ENCODE data around the gene DPYD.
"Not testable (repeated sequence)": the region's sequence is repeated elsewhere in the genome, so short reads cannot be mapped to it uniquely, and the experiment has no call there.

Gene DPYD

DNA sequence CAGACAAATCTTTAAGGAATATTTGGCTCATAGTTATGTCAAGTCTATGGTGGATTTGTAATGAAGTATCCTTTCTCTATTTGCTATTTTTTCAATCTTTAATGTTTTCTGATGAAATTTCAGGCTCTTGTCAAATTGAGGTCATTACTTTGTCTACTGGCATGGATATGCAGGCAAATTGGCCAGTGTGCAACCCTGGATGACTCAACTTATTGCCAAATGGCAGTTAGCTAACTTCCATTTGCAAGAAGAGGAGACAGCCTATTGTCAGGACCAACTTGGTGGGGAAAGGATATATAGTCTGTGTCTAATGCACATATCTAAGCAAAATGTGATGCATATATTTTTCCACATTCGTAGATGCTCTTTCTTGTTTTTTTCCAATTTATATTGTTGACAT lies 668.8 kb downstream of the DPYD start:
- Histone ChIP-seq H3K36me3 (ENCODE audit: control insufficient read depth, insufficient read depth, low read length) (no peaks in the 10 kb centered on the region), H3K9ac (ENCODE audit: low read length) (no peak overlapping the region), H3K4me3 (ENCODE audit: low read length) (no peak overlapping the region), H3K27me3 (ENCODE audit: control insufficient read depth, insufficient read depth, low read length) (no peaks in the 10 kb centered on the region), H3K27ac (ENCODE audit: low read depth, low read length) (no peak overlapping the region), H3K4me1 (ENCODE audit: control insufficient read depth, insufficient read depth, low read length) (no peaks in the 10 kb centered on the region)

DNA sequence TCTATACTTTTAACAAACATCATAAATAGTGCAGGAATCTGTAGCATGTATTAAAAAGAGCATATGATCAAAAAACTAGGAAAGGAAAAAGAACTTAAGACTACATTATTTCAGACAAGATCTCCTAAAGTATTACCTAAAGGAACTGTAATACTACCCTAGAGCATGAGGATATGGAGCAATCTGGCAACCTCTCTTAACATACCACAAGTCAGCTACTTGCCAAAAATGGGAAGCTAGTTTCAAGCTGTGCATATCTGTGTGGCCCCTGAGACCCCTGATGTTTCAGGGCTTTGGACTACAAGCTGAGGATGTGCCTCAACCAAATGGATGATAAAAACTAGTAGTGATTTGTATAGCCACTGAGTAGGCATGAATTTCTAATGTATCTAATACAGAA lies 673.6 kb downstream of the DPYD start:
- H3K9ac ChIP-seq (ENCODE audit: low read length), result no peak overlapping the region
- no peaks in the 10 kb centered on the region for H3K36me3 ChIP-seq (ENCODE audit: control insufficient read depth, insufficient read depth, low read length)
- H3K4me1 ChIP-seq (ENCODE audit: control insufficient read depth, insufficient read depth, low read length), result peaks cover 4% of the 10 kb centered on the region
- no peak overlapping the region for H3K27ac ChIP-seq (ENCODE audit: low read depth, low read length)
- H3K27me3 ChIP-seq (ENCODE audit: control insufficient read depth, insufficient read depth, low read length), result no peaks in the 10 kb centered on the region
- H3K4me3 ChIP-seq (ENCODE audit: low read length), result no peak overlapping the region

DNA sequence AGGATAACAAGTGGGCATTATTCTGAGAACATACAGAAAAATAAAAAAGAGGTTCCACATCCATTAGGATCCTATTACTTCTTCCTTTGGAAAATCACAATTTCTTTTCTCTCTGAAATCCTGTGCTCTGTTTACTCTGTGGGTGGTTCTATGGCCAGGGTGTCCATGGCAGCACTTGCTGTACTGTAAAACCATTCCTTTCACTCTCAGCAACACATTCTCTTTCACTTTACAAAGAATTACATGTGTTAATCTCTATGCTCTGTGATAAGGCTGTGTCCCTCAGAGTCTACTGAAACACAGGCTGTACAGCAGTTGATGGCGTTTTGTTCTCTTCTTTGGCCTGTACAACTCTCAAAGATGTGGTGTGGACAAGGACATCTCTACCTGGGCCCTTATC lies 675.2 kb downstream of the DPYD start:
- Histone ChIP-seq H3K9ac (ENCODE audit: low read length) (no peak overlapping the region), H3K4me3 (ENCODE audit: low read length) (no peak overlapping the region), H3K27ac (ENCODE audit: low read depth, low read length) (no peak overlapping the region)

DNA sequence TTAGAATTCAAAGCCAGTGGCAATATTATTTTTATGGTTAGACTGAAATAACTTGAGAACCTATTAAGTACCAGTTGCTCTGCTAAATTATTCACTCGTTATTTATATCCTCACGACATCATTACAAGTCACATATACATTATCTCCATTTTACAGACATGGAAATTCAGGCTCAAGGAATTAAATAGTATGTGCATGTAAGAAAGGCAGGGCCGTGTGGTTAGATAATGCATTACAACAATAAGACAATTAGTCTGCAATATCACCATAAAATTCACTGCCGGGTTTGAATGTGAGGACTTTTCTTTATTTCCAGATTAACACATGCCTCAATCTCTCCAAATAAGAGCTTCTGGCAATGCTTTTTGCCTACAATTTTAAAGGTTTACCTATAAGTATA lies 675.8 kb downstream of the DPYD start:
- Histone ChIP-seq H3K36me3 (ENCODE audit: control insufficient read depth, insufficient read depth, low read length) (no peaks in the 10 kb centered on the region), H3K4me3 (ENCODE audit: low read length) (no peak overlapping the region), H3K27ac (ENCODE audit: low read depth, low read length) (no peak overlapping the region), H3K27me3 (ENCODE audit: control insufficient read depth, insufficient read depth, low read length) (no peaks in the 10 kb centered on the region), H3K4me1 (ENCODE audit: control insufficient read depth, insufficient read depth, low read length) (peaks cover 4% of the 10 kb centered on the region), H3K9ac (ENCODE audit: low read length) (no peak overlapping the region)

More for the DNA sequence above, 675.2 kb downstream of the DPYD start:
- H3K36me3 ChIP-seq (ENCODE audit: control insufficient read depth, insufficient read depth, low read length), result no peaks in the 10 kb centered on the region
- H3K4me1 ChIP-seq (ENCODE audit: control insufficient read depth, insufficient read depth, low read length), result peaks cover 4% of the 10 kb centered on the region
- no peaks in the 10 kb centered on the region for H3K27me3 ChIP-seq (ENCODE audit: control insufficient read depth, insufficient read depth, low read length)

DNA sequence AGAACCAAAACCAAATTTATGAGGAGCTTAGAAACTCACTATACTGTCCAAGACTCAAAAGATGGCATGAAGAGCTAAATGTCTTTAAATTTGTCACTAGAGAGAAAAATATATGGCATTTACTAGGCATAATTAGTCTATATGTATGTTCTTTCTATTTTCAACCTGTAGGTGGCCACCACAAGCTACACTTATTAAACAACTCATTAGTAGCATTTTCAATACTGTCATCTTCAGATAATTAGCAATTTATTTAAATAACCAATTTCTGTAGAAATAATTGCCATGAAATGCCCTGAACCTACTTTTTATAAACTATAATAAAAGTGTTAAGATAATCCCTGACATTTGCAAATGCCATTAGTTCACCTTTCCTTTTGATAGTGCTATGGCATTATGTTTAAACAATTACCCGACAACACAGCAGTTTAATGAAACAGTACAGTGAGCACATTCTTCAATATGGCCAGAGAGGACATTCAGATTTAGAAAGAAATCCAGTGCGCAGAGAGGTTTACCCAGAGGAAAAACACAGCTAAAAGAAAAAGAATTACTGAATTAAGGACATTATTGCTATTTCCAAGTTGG lies 676.8 kb downstream of the DPYD start:
- H3K27me3 ChIP-seq (ENCODE audit: control insufficient read depth, insufficient read depth, low read length), result no peaks in the 10 kb centered on the region

DNA sequence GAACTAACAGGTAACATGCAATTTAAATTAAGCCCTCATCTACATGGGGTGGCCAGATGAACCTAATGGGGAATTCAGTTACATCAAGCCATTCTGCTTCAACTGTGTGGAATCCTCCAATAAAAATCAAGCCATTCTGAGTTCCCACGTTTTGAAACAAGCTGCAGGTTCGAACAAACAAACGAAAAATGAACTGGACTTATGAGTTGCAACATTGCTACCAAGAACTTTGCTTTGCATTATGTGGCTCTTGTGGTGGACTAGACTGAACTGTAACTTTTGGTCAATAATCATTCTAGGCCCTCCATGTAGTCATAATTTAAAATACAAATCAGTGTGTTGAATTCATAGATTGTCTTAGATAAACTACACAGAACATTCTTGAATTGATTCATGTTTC lies 682.0 kb downstream of the DPYD start:
- Histone ChIP-seq H3K9ac (ENCODE audit: low read length) (no peak overlapping the region), H3K4me3 (ENCODE audit: low read length) (no peak overlapping the region), H3K27ac (ENCODE audit: low read depth, low read length) (no peak overlapping the region)

More for the DNA sequence above, 676.8 kb downstream of the DPYD start:
- Histone ChIP-seq H3K27ac (ENCODE audit: low read depth, low read length) (no peak overlapping the region), H3K4me3 (ENCODE audit: low read length) (no peak overlapping the region), H3K36me3 (ENCODE audit: control insufficient read depth, insufficient read depth, low read length) (no peaks in the 10 kb centered on the region), H3K4me1 (ENCODE audit: control insufficient read depth, insufficient read depth, low read length) (peaks cover 4% of the 10 kb centered on the region), H3K9ac (ENCODE audit: low read length) (no peak overlapping the region)

DNA sequence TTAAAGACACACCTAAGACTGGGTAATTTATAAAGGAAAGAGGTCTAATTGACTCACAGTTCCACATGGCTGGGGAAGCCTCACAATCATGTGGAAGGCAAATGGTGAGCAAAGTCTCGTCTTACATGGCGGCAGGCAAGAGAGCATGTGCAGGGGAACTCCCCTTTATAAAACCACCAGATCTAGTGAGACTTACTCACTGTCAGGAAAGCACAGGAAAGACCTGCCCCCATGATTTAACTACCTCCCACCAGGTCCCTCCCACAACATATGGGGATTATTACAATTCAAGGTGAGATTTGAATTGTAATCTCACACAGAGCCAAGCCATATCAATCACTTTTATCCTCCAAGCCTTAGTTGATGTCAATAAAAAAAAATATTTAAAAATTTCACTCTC lies 689.5 kb downstream of the DPYD start:
- not testable (repeated sequence) for H3K27ac ChIP-seq (ENCODE audit: low read depth, low read length); H3K4me3 ChIP-seq (ENCODE audit: low read length); H3K9ac ChIP-seq (ENCODE audit: low read length); H3K4me1 ChIP-seq (ENCODE audit: control insufficient read depth, insufficient read depth, low read length); H3K27me3 ChIP-seq (ENCODE audit: control insufficient read depth, insufficient read depth, low read length); H3K36me3 ChIP-seq (ENCODE audit: control insufficient read depth, insufficient read depth, low read length)

More for the DNA sequence above, 682.0 kb downstream of the DPYD start:
- Histone ChIP-seq H3K27me3 (ENCODE audit: control insufficient read depth, insufficient read depth, low read length) (no peaks in the 10 kb centered on the region), H3K4me1 (ENCODE audit: control insufficient read depth, insufficient read depth, low read length) (no peaks in the 10 kb centered on the region), H3K36me3 (ENCODE audit: control insufficient read depth, insufficient read depth, low read length) (no peaks in the 10 kb centered on the region)

DNA sequence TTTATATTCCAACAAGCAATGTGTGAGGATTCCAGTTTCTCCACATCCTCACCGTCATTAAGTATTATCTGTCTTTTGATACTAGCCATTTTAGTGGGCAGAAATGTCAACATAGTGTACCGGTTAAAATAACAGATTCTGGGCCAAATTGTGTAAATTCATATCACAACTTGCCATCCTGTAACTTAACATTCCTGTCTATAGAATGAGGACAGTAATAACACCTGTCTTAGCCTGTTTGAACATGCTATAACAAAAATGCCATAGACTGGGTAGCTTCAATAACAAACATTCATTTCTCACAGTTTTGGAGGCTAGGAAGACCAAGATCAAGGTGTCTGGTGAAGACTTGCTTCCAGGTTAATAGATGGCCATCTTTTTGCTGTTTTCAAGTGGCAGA lies 708.2 kb downstream of the DPYD start:
- Histone ChIP-seq H3K27me3 (ENCODE audit: control insufficient read depth, insufficient read depth, low read length) (no peaks in the 10 kb centered on the region), H3K27ac (ENCODE audit: low read depth, low read length) (no peak overlapping the region), H3K4me3 (ENCODE audit: low read length) (no peak overlapping the region), H3K36me3 (ENCODE audit: control insufficient read depth, insufficient read depth, low read length) (no peaks in the 10 kb centered on the region), H3K9ac (ENCODE audit: low read length) (no peak overlapping the region), H3K4me1 (ENCODE audit: control insufficient read depth, insufficient read depth, low read length) (no peaks in the 10 kb centered on the region)

DNA sequence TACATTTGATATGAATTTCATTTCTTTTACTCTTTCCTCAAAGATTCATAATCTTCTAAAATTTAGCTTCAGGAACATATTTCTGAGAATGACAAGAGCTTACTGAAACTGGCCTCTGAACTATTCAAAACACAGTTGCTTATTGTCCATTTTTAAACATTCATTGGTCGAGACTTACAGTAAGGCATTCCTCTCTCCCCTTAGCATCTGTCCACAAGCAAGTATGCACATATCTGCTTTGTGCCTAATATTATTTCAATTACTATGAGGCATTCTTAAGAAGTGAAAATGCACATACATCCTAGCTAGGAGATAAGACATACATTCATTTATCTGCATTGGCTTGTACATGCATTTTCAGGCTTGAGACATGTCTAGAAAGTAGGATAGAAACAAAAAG lies 710.5 kb downstream of the DPYD start:
- no peak overlapping the region for H3K4me3 ChIP-seq (ENCODE audit: low read length)
- no peaks in the 10 kb centered on the region for H3K4me1 ChIP-seq (ENCODE audit: control insufficient read depth, insufficient read depth, low read length)
- no peak overlapping the region for H3K9ac ChIP-seq (ENCODE audit: low read length)
- H3K27me3 ChIP-seq (ENCODE audit: control insufficient read depth, insufficient read depth, low read length), result no peaks in the 10 kb centered on the region
- H3K27ac ChIP-seq (ENCODE audit: low read depth, low read length), result no peak overlapping the region
- no peaks in the 10 kb centered on the region for H3K36me3 ChIP-seq (ENCODE audit: control insufficient read depth, insufficient read depth, low read length)

DNA sequence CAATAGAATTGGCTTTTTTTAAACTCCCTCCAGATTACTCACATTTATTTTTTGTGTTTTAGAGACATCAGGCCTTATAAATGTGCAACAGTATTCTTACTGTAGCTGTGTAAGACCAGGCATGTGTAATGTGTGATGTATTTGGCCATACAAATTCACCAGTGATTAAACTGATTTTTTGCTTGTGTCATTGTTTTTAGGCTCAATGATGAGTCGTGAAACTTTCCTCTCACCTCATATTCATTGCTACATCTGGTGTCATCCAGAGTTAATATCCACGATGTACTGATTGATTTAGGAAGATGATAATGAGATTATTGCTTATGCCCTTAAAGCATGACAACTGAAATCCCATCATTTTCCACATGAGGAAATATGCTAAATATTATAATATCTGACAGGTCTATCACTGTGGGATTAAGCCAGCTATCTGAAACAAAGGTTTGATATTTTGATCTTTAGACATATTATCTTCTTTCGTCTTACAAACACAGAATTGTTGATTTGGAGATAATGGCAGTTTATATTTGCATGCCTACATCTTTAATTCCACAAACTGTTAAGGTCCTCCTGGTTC lies 711.4 kb downstream of the DPYD start:
- Histone ChIP-seq H3K4me3 (ENCODE audit: low read length) (no peak overlapping the region), H3K36me3 (ENCODE audit: control insufficient read depth, insufficient read depth, low read length) (no peaks in the 10 kb centered on the region), H3K27me3 (ENCODE audit: control insufficient read depth, insufficient read depth, low read length) (no peaks in the 10 kb centered on the region), H3K4me1 (ENCODE audit: control insufficient read depth, insufficient read depth, low read length) (peaks cover 1% of the 10 kb centered on the region), H3K27ac (ENCODE audit: low read depth, low read length) (no peak overlapping the region), H3K9ac (ENCODE audit: low read length) (no peak overlapping the region)

DNA sequence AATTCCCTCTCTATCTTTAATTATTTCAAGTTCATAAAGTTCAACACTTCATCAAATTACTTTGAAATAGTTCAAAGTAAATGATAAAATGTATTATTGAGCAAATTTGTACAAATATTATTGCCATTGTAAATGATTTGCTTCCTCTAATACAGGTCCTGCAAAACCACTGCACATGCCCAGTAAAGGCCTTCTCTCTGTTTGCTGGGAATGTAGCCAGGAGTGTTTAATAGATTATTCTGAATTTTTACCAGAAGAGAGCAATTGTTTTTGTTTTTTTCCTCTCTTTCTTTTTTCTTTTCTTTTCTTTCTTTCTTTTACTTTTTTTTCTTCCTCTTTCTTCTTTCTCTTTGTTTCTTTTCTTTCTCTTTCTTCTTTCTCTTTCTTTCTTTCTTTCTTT lies 713.0 kb downstream of the DPYD start:
- H3K27ac ChIP-seq (ENCODE audit: low read depth, low read length), result no peak overlapping the region

DNA sequence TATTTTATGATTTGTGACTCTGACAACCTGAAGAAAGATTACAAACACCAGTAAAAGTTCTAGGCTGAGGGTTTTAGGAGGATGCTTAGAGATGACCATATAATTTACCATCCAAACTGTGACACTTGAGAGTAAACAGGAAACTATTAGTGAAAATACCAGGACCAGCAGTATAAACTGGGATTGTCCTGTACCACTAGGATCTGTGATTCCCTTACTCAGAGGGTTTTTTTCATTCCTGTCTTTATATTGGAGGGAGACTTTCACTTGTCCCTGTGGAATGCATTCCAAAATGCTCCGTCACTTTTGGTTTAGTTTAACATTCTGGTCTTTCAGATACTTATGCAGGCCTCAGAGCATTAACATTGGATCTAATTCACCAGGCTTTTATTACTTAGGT lies 716.4 kb downstream of the DPYD start:
- Histone ChIP-seq H3K4me1 (ENCODE audit: control insufficient read depth, insufficient read depth, low read length) (peaks cover 3% of the 10 kb centered on the region), H3K36me3 (ENCODE audit: control insufficient read depth, insufficient read depth, low read length) (no peaks in the 10 kb centered on the region), H3K9ac (ENCODE audit: low read length) (no peak overlapping the region), H3K27ac (ENCODE audit: low read depth, low read length) (peak overlapping the region; percentile 30), H3K4me3 (ENCODE audit: low read length) (no peak overlapping the region), H3K27me3 (ENCODE audit: control insufficient read depth, insufficient read depth, low read length) (no peaks in the 10 kb centered on the region)

More for the DNA sequence above, 713.0 kb downstream of the DPYD start:
- H3K36me3 ChIP-seq (ENCODE audit: control insufficient read depth, insufficient read depth, low read length), result no peaks in the 10 kb centered on the region
- no peak overlapping the region for H3K4me3 ChIP-seq (ENCODE audit: low read length)
- H3K4me1 ChIP-seq (ENCODE audit: control insufficient read depth, insufficient read depth, low read length), result peaks cover 3% of the 10 kb centered on the region
- H3K27me3 ChIP-seq (ENCODE audit: control insufficient read depth, insufficient read depth, low read length), result no peaks in the 10 kb centered on the region
- no peak overlapping the region for H3K9ac ChIP-seq (ENCODE audit: low read length)
